ENCODE data around the gene CAPN14.
A peak's percentile ranks its signal among the peaks of the same experiment; 100 is the strongest.
"Not testable (repeated sequence)": the region's sequence is repeated elsewhere in the genome, so short reads cannot be mapped to it uniquely, and the experiment has no call there.

CAPN14 gene

DNA sequence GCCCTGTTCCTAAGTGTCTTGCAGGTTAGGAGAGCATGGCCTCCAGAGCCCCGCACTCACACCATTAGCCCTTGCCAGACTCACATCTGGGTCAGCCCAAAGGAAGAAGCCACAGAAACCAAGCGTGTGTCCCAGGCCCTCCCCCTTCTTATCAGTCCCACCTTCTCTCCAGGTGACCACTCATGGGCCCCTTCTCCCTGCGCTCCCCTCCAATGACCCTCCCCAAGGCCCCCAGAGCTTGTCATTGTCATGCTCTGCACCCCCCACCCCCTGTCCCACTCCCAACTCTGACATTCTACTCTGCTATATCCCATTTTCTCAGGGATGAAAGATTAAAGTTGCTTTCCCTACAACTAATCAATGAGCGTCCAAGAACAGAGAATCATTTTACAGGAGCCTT lies 30.1 kb downstream of the CAPN14 start:
- H3K4me3 ChIP-seq (ENCODE audit: low read depth, low read length), result no peak overlapping the region
- TF ChIP-seq, protein P1, sequence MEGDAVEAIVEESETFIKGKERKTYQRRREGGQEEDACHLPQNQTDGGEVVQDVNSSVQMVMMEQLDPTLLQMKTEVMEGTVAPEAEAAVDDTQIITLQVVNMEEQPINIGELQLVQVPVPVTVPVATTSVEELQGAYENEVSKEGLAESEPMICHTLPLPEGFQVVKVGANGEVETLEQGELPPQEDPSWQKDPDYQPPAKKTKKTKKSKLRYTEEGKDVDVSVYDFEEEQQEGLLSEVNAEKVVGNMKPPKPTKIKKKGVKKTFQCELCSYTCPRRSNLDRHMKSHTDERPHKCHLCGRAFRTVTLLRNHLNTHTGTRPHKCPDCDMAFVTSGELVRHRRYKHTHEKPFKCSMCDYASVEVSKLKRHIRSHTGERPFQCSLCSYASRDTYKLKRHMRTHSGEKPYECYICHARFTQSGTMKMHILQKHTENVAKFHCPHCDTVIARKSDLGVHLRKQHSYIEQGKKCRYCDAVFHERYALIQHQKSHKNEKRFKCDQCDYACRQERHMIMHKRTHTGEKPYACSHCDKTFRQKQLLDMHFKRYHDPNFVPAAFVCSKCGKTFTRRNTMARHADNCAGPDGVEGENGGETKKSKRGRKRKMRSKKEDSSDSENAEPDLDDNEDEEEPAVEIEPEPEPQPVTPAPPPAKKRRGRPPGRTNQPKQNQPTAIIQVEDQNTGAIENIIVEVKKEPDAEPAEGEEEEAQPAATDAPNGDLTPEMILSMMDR (IDR thresholded peaks at IDR 0.05; ENCODE audit: low read depth, low read length, missing control alignments), result no peak
- no peak for DNase-seq (ENCODE audit: low read depth)
- in situ Hi-C loops (cut with HindIII; ENCODE audit: low sequenced_read_pairs), result no loop called here

DNA sequence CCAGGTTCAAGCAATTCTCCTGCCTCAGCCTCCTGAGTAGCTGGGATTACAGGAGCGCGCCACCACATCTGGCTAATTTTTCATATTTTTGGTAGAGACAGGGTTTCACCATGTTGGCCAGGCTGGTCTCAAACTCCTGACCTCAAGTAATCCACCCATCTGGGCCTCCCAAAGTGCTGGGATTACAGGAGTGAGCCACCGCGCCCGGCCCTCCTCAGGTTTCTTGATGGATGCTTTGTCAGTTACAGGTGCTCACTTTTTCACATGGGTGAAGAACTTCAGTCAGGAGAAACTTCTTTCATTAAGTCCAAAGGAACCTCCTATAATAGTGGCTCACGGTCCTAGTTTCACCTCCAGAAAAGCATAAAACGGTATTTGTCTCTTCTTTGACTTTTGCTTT lies 33.3 kb downstream of the CAPN14 start:
- in situ Hi-C loops (cut with HindIII; ENCODE audit: low sequenced_read_pairs); H3K4me3 ChIP-seq (ENCODE audit: low read depth, low read length); DNase-seq (ENCODE audit: low read depth): not testable (repeated sequence)

DNA sequence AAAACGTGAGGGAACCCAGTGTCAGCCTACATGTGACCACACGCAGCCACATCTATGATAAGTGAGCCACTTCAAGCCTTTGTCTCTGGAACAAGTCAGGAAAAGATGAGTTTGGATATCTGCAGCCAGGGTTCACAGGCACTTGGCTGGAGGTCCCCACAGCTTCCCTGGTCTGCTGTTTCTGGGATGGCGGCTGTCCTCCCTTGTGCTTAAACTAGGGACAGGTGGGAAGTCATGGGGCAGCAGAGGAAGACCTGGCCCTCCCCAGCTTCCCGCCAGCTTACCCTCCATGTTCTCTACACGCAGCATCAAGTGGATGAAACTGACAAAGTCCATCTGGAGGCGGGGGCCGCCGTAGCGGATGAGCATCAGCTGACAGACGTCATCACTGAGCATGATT lies 40.6 kb downstream of the CAPN14 start:
- DNase-seq (ENCODE audit: low read depth), result no peak

DNA sequence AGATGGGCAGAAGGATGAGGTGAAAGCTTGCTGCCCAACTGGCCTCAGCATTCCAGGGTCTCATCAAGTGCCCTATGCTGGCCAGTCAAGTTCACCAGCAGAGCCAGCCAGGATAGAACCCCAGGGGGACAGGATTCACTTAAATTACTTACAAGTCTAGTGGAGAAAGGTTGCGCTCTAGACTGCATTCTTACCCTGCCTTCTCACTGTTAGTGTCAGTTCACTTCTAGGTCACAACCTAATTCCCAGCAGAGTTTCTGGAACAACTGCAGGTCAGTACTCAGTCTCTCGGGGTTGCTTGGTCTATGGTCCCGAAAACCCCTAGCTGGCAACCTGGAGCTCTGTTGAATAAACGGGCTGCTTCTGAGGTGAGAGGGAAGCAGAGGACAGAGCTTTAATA lies 46.2 kb downstream of the CAPN14 start:
- DNase-seq (ENCODE audit: low read depth), result no peak
- H3K4me3 ChIP-seq (ENCODE audit: low read depth, low read length), result no peak overlapping the region
- TF ChIP-seq, protein P1 (IDR thresholded peaks at IDR 0.05; ENCODE audit: low read depth, low read length, missing control alignments), result no peak
- in situ Hi-C loops (cut with HindIII; ENCODE audit: low sequenced_read_pairs), result no loop called here

More for the DNA sequence above, 40.6 kb downstream of the CAPN14 start:
- TF ChIP-seq, protein P1 (IDR thresholded peaks at IDR 0.05; ENCODE audit: low read depth, low read length, missing control alignments), result no peak
- in situ Hi-C loops (cut with HindIII; ENCODE audit: low sequenced_read_pairs), result no loop called here
- H3K4me3 ChIP-seq (ENCODE audit: low read depth, low read length), result no peak overlapping the region

DNA sequence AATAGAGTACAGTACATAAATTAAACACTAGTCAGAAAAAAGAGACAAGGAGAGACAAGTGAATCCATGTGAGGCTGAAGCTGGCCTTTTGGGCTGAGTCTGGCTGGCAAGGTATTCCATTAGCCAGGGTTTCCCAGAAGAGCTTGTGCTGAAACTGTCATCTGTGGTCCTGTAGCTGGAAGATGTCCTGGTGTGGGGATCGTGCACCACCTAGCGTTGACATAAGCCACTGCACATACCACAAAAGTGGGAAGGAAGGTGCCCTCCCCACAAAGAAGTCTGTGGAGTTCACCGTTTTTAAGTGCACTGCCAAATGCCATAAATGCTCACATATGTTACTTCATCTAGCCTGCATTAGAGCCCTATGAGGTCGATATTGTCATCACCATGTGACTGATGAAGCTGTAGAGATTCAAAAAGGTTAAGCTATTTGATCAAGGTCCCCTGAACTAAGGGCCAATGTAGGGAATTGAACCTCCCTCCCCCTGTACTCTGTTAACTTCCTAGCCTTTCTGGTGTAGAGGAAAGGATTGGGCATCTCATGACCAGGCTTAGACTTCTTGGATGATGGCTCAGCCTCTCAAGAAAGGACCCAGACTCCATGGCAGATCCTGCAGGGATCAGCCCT lies 47.1 kb downstream of the CAPN14 start:
- in situ Hi-C loops (cut with HindIII; ENCODE audit: low sequenced_read_pairs), result no loop called here
- TF ChIP-seq, protein P1 (IDR thresholded peaks at IDR 0.05; ENCODE audit: low read depth, low read length, missing control alignments), result peak; percentile 95

DNA sequence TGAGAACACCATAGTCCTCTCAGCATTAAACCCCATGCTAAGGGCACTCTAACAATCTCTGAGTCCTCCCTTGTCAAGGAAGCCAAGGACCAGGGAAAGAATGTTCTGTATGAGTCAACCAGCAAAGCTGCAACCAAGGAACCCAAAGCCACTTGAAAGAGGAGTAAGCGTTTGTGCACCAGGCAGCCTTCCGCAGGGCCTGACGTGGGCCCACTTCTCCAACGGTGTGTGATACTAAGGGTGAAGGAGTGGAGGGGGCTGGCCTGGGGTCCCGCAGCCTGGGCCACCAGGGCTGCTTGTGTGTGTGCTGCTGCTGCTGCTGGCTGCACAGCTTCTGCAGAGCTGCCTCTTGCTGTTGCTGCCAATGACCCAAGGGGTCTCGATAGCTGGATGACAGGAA lies 49.0 kb downstream of the CAPN14 start:
- in situ Hi-C loops (cut with HindIII; ENCODE audit: low sequenced_read_pairs), result no loop called here
- DNase-seq (ENCODE audit: low read depth), result no peak
- TF ChIP-seq, protein P1 (IDR thresholded peaks at IDR 0.05; ENCODE audit: low read depth, low read length, missing control alignments), result no peak
- no peak overlapping the region for H3K4me3 ChIP-seq (ENCODE audit: low read depth, low read length)

More for the DNA sequence above, 47.1 kb downstream of the CAPN14 start:
- DNase-seq (ENCODE audit: low read depth), result peak; percentile 39
- H3K4me3 ChIP-seq (ENCODE audit: low read depth, low read length), result no peak overlapping the region

DNA sequence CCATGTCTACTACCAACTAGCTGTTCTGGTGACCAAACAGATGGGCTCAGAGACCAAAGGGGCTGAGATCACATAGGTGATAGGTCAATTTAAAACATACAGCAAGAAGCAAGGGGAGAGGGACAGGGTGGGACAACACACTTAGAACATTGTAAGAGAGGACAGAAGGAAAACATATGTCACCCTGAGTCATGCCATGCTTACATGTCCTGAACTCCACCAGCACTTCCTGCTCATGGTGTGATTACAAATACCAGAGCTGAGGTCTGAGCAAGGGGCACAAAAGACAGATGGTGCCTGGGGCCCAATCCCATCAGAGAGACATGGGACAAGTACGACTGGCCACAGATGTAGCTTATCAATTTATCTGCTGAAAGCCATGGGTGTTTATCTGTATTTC lies 50.4 kb downstream of the CAPN14 start:
- H3K4me3 ChIP-seq (ENCODE audit: low read depth, low read length), result no peak overlapping the region
- TF ChIP-seq, protein P1 (IDR thresholded peaks at IDR 0.05; ENCODE audit: low read depth, low read length, missing control alignments), result no peak
- in situ Hi-C loops (cut with HindIII; ENCODE audit: low sequenced_read_pairs), result no loop called here
- DNase-seq (ENCODE audit: low read depth), result no peak

All from astrocyte of the cerebellum (primary cell).